Mucosa of descending colon (tissue), 3 donors: ENCODE results near the gene MIB1. TPM values are rescaled to one million over a fixed set of nuclear protein-coding genes. Genes with fewer than 3 reads are reported as not detected.

Experiments used
- ATAC-seq: fragments of 200-7000 bp; cut with Tn5 transposase; one replicate; pipeline ENCODE4 v1.9.1; 2020; ENCODE audit warnings: mild to moderate bottlenecking, moderate library complexity
- DNase-seq, 3 donors: peaks; one replicate each; pipeline ENCODE4 v3.0.0-alpha.2; 2020
- H3K36me3 ChIP-seq: fragments of 200-600 bp; one replicate; pipeline ENCODE4 v1.8.0; 2021; ENCODE audit warnings: low read depth, mild to moderate bottlenecking
- H3K4me1 ChIP-seq: fragments of 200-600 bp; one replicate; pipeline ENCODE4 v1.8.0; 2021; ENCODE audit warnings: low read depth, mild to moderate bottlenecking
- H3K4me3 ChIP-seq: fragments of 200-600 bp; one replicate; pipeline ENCODE4 v1.8.0; 2021; ENCODE audit warnings: mild to moderate bottlenecking
- H3K9me3 ChIP-seq: fragments of 200-600 bp; one replicate; pipeline ENCODE4 v1.8.0; 2021; ENCODE audit warnings: mild to moderate bottlenecking
- intact Hi-C, 2 donors: fragments of 100-400 bp; cut with DNase I in 1 of 2; cut with micrococcal nuclease in 1 of 2; formaldehyde crosslinking; loops; one replicate each; pipeline versions ENCODE4 v1.11.0 to v1.11.1; 2022; cut with DNase I, micrococcal nuclease
- total RNA-seq, 3 donors: library from RNA; stranded (reverse); fragmentation: NEBNext Ultra II Directional in 2 of 3; extraction: Animal tissue kit (Norgen Biotek cat#: 25700) in 2 of 3; gene quantifications; one replicate each; pipeline versions ENCODE4 v1.2.1 to v1.2.4, GENCODE V29; 2021 to 2023
- TF ChIP-seq, protein P1 (sequence below): fragments of 200-600 bp; IDR thresholded peaks from one replicate; pipeline ENCODE4 v1.8.0; 2022; ENCODE audit warnings: antibody characterized with exemption, mild to moderate bottlenecking
- donor health status: DM: no; HTN: no; CAD: no; lungs with moderate emphysema.
- donor health status: DM: no; HTN: no; CAD: no.
- donor health status: DM: no; HTN: yes; CAD: no.

MIB1 gene
- total RNA-seq, 3 donors from 2014 or later, result 29.0 to 45.1 (median 33.1) TPM

DNA sequence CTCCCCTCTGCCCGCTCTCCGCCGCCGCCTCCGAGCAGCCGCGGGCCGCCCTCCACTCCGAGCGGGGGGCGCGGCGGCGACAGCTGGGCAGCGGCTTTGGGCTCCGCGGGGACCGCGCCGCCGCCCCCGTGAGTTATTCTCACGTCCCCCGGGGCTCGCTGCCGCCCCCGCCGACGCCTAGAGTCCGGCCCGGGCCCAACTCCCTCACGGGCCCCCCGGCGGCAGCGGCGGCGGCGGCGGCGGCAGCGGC lies 645 bp downstream of the MIB1 start:
- no peak for ATAC-seq

DNA sequence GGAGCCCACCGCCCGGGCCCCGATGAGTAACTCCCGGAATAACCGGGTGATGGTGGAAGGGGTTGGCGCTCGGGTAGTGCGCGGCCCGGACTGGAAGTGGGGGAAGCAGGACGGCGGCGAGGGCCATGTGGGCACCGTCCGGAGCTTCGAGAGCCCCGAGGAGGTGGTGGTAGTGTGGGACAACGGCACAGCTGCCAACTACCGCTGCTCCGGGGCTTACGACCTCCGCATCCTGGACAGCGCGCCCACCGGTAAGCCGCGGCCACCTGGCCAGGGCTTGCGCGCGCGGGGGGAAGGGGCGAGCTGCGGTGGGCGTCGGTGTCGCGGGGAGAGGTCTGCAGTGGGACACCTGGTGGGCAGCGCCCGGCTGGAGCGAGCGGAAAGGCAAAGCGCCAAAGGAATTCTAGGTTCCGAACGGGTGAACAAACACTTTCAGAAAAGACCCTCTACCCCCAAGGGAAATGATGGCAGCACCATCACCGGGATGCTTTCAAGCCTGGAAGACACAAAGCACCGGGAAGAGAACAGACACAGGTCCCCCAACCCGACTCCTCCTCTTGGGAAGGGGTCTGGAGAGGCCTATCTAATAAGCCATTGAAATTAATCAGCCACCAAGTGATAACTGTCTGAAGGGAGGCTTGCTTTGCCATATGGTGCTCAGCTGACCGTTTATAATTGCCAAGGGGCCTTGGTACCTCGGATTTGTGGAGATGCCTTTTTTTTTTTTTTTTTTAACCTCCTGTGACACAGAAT lies 1.1 kb downstream of the MIB1 start:
- ATAC-seq (peak; percentile 15), DNase-seq (peak in 2 of 3 donors; percentile 35 to 75)
- intact Hi-C loops, result no loop called here

More for the DNA sequence above, 645 bp downstream of the MIB1 start:
- Histone ChIP-seq H3K4me1 (peaks cover 6% of the 10 kb centered on the region), H3K9me3 (no peaks in the 10 kb centered on the region), H3K36me3 (no peaks in the 10 kb centered on the region), H3K4me3 (peak overlapping the region; percentile 90)
- intact Hi-C loops, result no loop called here
- DNase-seq, result peak in 1 of 3 donors; percentile 56
- TF ChIP-seq, protein P1, sequence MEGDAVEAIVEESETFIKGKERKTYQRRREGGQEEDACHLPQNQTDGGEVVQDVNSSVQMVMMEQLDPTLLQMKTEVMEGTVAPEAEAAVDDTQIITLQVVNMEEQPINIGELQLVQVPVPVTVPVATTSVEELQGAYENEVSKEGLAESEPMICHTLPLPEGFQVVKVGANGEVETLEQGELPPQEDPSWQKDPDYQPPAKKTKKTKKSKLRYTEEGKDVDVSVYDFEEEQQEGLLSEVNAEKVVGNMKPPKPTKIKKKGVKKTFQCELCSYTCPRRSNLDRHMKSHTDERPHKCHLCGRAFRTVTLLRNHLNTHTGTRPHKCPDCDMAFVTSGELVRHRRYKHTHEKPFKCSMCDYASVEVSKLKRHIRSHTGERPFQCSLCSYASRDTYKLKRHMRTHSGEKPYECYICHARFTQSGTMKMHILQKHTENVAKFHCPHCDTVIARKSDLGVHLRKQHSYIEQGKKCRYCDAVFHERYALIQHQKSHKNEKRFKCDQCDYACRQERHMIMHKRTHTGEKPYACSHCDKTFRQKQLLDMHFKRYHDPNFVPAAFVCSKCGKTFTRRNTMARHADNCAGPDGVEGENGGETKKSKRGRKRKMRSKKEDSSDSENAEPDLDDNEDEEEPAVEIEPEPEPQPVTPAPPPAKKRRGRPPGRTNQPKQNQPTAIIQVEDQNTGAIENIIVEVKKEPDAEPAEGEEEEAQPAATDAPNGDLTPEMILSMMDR, result no peak

DNA sequence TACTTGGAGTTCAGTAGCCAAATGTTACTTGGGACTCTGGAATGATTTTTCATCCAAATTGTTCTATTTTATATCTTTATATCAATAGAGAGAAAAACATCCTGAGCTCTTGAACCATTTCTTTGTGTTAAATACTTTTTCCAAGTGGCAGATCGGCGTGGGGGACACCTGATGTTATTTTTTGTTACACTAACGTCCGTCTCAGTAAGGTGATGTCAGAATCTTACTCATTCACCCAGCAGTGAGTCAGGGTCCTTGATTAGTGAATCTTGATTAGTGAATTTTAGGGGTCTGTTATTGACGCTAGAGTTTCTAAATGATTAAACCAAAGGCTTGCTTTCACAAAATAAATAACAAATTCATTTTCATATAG lies 1.7 kb downstream of the MIB1 start:
- no peak for ATAC-seq
- intact Hi-C loops, result no loop called here
- TF ChIP-seq, protein P1, result no peak
- peaks cover 3% of the 10 kb centered on the region for H3K4me1 ChIP-seq
- H3K36me3 ChIP-seq, result no peaks in the 10 kb centered on the region
- H3K9me3 ChIP-seq, result no peaks in the 10 kb centered on the region
- DNase-seq, result no peak
- no peak overlapping the region for H3K4me3 ChIP-seq

More for the DNA sequence above, 1.1 kb downstream of the MIB1 start:
- Histone ChIP-seq H3K4me1 (peaks cover 3% of the 10 kb centered on the region), H3K9me3 (no peaks in the 10 kb centered on the region), H3K4me3 (peak overlapping the region; percentile 90), H3K36me3 (no peaks in the 10 kb centered on the region)
- TF ChIP-seq, protein P1, result no peak

GRCh38 chr18:21743166-21743832 lies 2.7 kb downstream of the MIB1 start:
- DNase-seq (no peak), ATAC-seq (no peak)
- TF ChIP-seq, protein P1, result no peak
- no peaks in the 10 kb centered on the region for H3K36me3 ChIP-seq
- intact Hi-C loops, result no loop called here
- peaks cover 3% of the 10 kb centered on the region for H3K4me1 ChIP-seq
- H3K4me3 ChIP-seq, result no peak overlapping the region
- no peaks in the 10 kb centered on the region for H3K9me3 ChIP-seq

- intact Hi-C loops, result no loop called here
Measured at GRCh38 chr18:21745231-21745630, 4.6 kb downstream of the MIB1 start.

More at GRCh38 chr18:21745231-21745630, 4.6 kb downstream of the MIB1 start:
- Histone ChIP-seq H3K4me3 (no peak overlapping the region), H3K36me3 (no peaks in the 10 kb centered on the region), H3K4me1 (no peaks in the 10 kb centered on the region), H3K9me3 (no peaks in the 10 kb centered on the region)
- DNase-seq, result no peak
- ATAC-seq, result no peak
- TF ChIP-seq, protein P1, result no peak
